Measurements from ENCODE around the gene AKAP13. TPM values are rescaled to one million over a fixed set of nuclear protein-coding genes. Genes with fewer than 3 reads are reported as not detected.
"Not testable (repeated sequence)": the region's sequence is repeated elsewhere in the genome, so short reads cannot be mapped to it uniquely, and the experiment has no call there.

The AKAP13 gene
- total RNA-seq, 1 experiment from 2014 or later: 47.3 TPM

GRCh38 chr15:85584872-85585271 is 204.5 kb downstream of the AKAP13 start:
- no peak overlapping the region for H4K8ac ChIP-seq (replicated peaks; ENCODE audit: insufficient read length, low read depth, low read length)
- no peak overlapping the region for H3K4ac ChIP-seq (ENCODE audit: low read depth, low read length)
- H3K4me1 Mint-ChIP-seq: peaks cover 17 to 28% of the 10 kb centered on the region in 2 experiments
- no peak overlapping the region for H4K5ac ChIP-seq (ENCODE audit: insufficient read length, low read depth, low read length)
- no peak overlapping the region for H3K14ac ChIP-seq (ENCODE audit: insufficient read depth, low read length)
- no peak overlapping the region for H3K18ac ChIP-seq (ENCODE audit: insufficient read length, low read depth, low read length)
- no CpG with 5 or more reads among the region's 4 CpGs for WGBS (ENCODE audit: extremely low coverage, insufficient read length, low lambda C conversion rate)
- H3K79me2 ChIP-seq (ENCODE audit: insufficient read depth, low read length): no peaks in the 10 kb centered on the region
- H3K4me3 Mint-ChIP-seq: no peak overlapping the region
- no peak overlapping the region for H2BK20ac ChIP-seq (ENCODE audit: low read depth, low read length, poor library complexity, severe bottlenecking)
- no peak overlapping the region for H2AFZ ChIP-seq (ENCODE audit: low read length)
- H3K27ac ChIP-seq (ENCODE audit: insufficient read length, low read depth, low read length): no peak overlapping the region
- no peak overlapping the region for H4K91ac ChIP-seq (ENCODE audit: insufficient read length, low read depth, low read length)
- H3K27ac Mint-ChIP-seq: no peak overlapping the region
- H3K4me2 ChIP-seq (ENCODE audit: insufficient read depth, insufficient read length, low read length): no peak overlapping the region
- no peaks in the 10 kb centered on the region for H3K27me3 ChIP-seq (ENCODE audit: insufficient read depth, low read length)
- TF ChIP-seq CTCF (conservative IDR thresholded peaks at IDR 0.05): no peak
- no peak overlapping the region for H3K56ac ChIP-seq (ENCODE audit: insufficient read length, low read depth, low read length)
- H2AK5ac ChIP-seq (ENCODE audit: insufficient read length, low read length): no peak overlapping the region
- no peaks in the 10 kb centered on the region for H3K27me3 Mint-ChIP-seq (ENCODE audit: low read depth)
- no peak overlapping the region for H2BK15ac ChIP-seq (ENCODE audit: low read depth, low read length)
- H4K20me1 ChIP-seq (ENCODE audit: control insufficient read depth, insufficient read depth, insufficient read length): no peaks in the 10 kb centered on the region
- no peak overlapping the region for H2BK12ac ChIP-seq (ENCODE audit: insufficient read length, low read depth, low read length)
- no peak overlapping the region for H3K9ac ChIP-seq (ENCODE audit: extremely low read depth, insufficient read length, low read length)
- H3K9me3 ChIP-seq (ENCODE audit: control insufficient read depth, low read depth, low read length): no peaks in the 10 kb centered on the region
- H3K36me3 Mint-ChIP-seq (ENCODE audit: insufficient read depth in 1 of 3, low read depth in 3 of 3): peaks cover 20 to 28% (median 27%) of the 10 kb centered on the region in 3 experiments; a peak in 6 of 7 replicates
- no peak overlapping the region for H3K23ac ChIP-seq (ENCODE audit: insufficient read length, low read depth, low read length)
- no peak overlapping the region for H2BK5ac ChIP-seq (ENCODE audit: insufficient read length, low read length)
- no peak for DNase-seq
- no peaks in the 10 kb centered on the region for H3K79me1 ChIP-seq (ENCODE audit: insufficient read depth, low read depth, low read length, poor library complexity, severe bottlenecking)
- H3K4me1 ChIP-seq (ENCODE audit: insufficient read depth, low read length): no peaks in the 10 kb centered on the region; the same call in 1 of the 2 replicates
- H3T11ph ChIP-seq (ENCODE audit: low read length): no peak overlapping the region
- no peaks in the 10 kb centered on the region for H3K23me2 ChIP-seq (ENCODE audit: insufficient read length, low read depth, low read length, poor library complexity, severe bottlenecking)
- no peak overlapping the region for H2BK120ac ChIP-seq (ENCODE audit: low read depth, low read length, poor library complexity, severe bottlenecking)
- no peaks in the 10 kb centered on the region for H3K9me3 Mint-ChIP-seq

GRCh38 chr15:85586196-85586595 is 205.8 kb downstream of the AKAP13 start:
- not testable (repeated sequence) for H2BK120ac ChIP-seq (ENCODE audit: low read depth, low read length, poor library complexity, severe bottlenecking); H3K27me3 Mint-ChIP-seq (ENCODE audit: low read depth); H3K23ac ChIP-seq (ENCODE audit: insufficient read length, low read depth, low read length); H4K8ac ChIP-seq (replicated peaks; ENCODE audit: insufficient read length, low read depth, low read length); H3K4me2 ChIP-seq (ENCODE audit: insufficient read depth, insufficient read length, low read length); H3K79me1 ChIP-seq (ENCODE audit: insufficient read depth, low read depth, low read length, poor library complexity, severe bottlenecking); H3K18ac ChIP-seq (ENCODE audit: insufficient read length, low read depth, low read length); H3K9me3 Mint-ChIP-seq; DNase-seq; H3K9me3 ChIP-seq (ENCODE audit: control insufficient read depth, low read depth, low read length); H4K91ac ChIP-seq (ENCODE audit: insufficient read length, low read depth, low read length); H3K27me3 ChIP-seq (ENCODE audit: insufficient read depth, low read length); H3K4ac ChIP-seq (ENCODE audit: low read depth, low read length); H2BK15ac ChIP-seq (ENCODE audit: low read depth, low read length); H3K27ac Mint-ChIP-seq; H3K4me3 Mint-ChIP-seq; H3K79me2 ChIP-seq (ENCODE audit: insufficient read depth, low read length); H3K9ac ChIP-seq (ENCODE audit: extremely low read depth, insufficient read length, low read length); H3K56ac ChIP-seq (ENCODE audit: insufficient read length, low read depth, low read length); H4K5ac ChIP-seq (ENCODE audit: insufficient read length, low read depth, low read length); H4K20me1 ChIP-seq (ENCODE audit: control insufficient read depth, insufficient read depth, insufficient read length); H3K4me1 ChIP-seq (ENCODE audit: insufficient read depth, low read length); H2BK12ac ChIP-seq (ENCODE audit: insufficient read length, low read depth, low read length); H3K23me2 ChIP-seq (ENCODE audit: insufficient read length, low read depth, low read length, poor library complexity, severe bottlenecking); H2BK5ac ChIP-seq (ENCODE audit: insufficient read length, low read length); H2BK20ac ChIP-seq (ENCODE audit: low read depth, low read length, poor library complexity, severe bottlenecking); H3K14ac ChIP-seq (ENCODE audit: insufficient read depth, low read length); H2AK5ac ChIP-seq (ENCODE audit: insufficient read length, low read length); H2AFZ ChIP-seq (ENCODE audit: low read length); H3K27ac ChIP-seq (ENCODE audit: insufficient read length, low read depth, low read length); H3T11ph ChIP-seq (ENCODE audit: low read length)
- Mint-ChIP-seq H3K4me1 (peaks cover 17 to 28% of the 10 kb centered on the region in 2 experiments), H3K36me3 (ENCODE audit: insufficient read depth in 1 of 3, low read depth in 3 of 3) (peaks cover 10 to 14% (median 14%) of the 10 kb centered on the region in 3 experiments; a peak in 6 of 7 replicates)
- WGBS (ENCODE audit: extremely low coverage, insufficient read length, low lambda C conversion rate): no CpG with 5 or more reads among the region's 5 CpGs
